DND-41 (cell line): ENCODE data around the gene CLTCL1.

Source experiments
- ATAC-seq: fragments of 200-7000 bp; cut with Tn5 transposase; 3 replicates; pipeline ENCODE4 v1.9.1; 2021; ENCODE audit warnings: low read depth; ENCODE audit not compliant: insufficient read depth
- DNase-seq: peaks from one replicate; pipeline ENCODE4 v3.0.0-alpha.2; 2020
- H2AFZ ChIP-seq: 2 replicates; pipeline ENCODE4 v1.6.0; 2012; ENCODE audit warnings: low read depth, low read length
- H3K27ac ChIP-seq: 2 replicates; pipeline ENCODE4 v1.5.1; 2012; ENCODE audit warnings: low read length, inconsistent platforms
- H3K27me3 ChIP-seq: fragments of 200-600 bp; sonication (generic); 2 replicates; pipeline ENCODE4 v1.6.0; 2012; ENCODE audit warnings: low read length, mild to moderate bottlenecking, inconsistent platforms; ENCODE audit not compliant: insufficient read depth, poor library complexity
- H3K36me3 ChIP-seq: 2 replicates; pipeline ENCODE4 v1.5.1; 2012; ENCODE audit warnings: low read length, inconsistent platforms; ENCODE audit not compliant: insufficient read depth
- H3K4me1 ChIP-seq: 2 replicates; pipeline ENCODE4 v1.5.1; 2012; ENCODE audit warnings: mild to moderate bottlenecking, low read length; ENCODE audit not compliant: insufficient read depth
- H3K4me2 ChIP-seq: 2 replicates; pipeline ENCODE4 v1.6.0; 2012; ENCODE audit warnings: mild to moderate bottlenecking, moderate library complexity, low read length, inconsistent platforms; ENCODE audit not compliant: insufficient read depth
- H3K4me3 ChIP-seq, 2 experiments: fragments of 200-600 bp in 1 of 2; shearing (Covaris generic) in 1 of 2; 2 replicates each; pipeline ENCODE4 v1.5.1; 2012 to 2016; ENCODE audit warnings: inconsistent platforms in 2 of 2, low read length in 2 of 2, mild to moderate bottlenecking in 2 of 2, low read depth in 1 of 2, moderate library complexity in 1 of 2
- H3K79me2 ChIP-seq: 2 replicates; pipeline ENCODE4 v1.6.0; 2012; ENCODE audit warnings: low read length, inconsistent platforms; ENCODE audit not compliant: insufficient read depth
- H3K9ac ChIP-seq: 2 replicates; pipeline ENCODE4 v1.6.0; 2012; ENCODE audit warnings: low read depth, mild to moderate bottlenecking, inconsistent platforms, low read length, moderate library complexity
- H3K9me3 ChIP-seq: 2 replicates; pipeline ENCODE4 v1.5.1; 2012; ENCODE audit warnings: low read length, moderate library complexity, mild to moderate bottlenecking, inconsistent platforms; ENCODE audit not compliant: insufficient read depth, severe bottlenecking
- H4K20me1 ChIP-seq: 2 replicates; pipeline ENCODE4 v1.6.0; 2012; ENCODE audit warnings: low read length; ENCODE audit not compliant: insufficient read depth
- CTCF ChIP-seq: IDR thresholded peaks from 2 replicates; pipeline ENCODE4 v1.5.1; 2012; ENCODE audit warnings: borderline replicate concordance, low read length, moderate library complexity, mild to moderate bottlenecking; ENCODE audit not compliant: poor library complexity, severe bottlenecking; ENCODE audit errors: extremely low read depth
- EZH2 ChIP-seq: IDR thresholded peaks from 3 replicates; pipeline ENCODE4 v1.6.1; 2012; ENCODE audit warnings: borderline replicate concordance, low read depth, mild to moderate bottlenecking, moderate library complexity, low read length, inconsistent platforms; ENCODE audit not compliant: severe bottlenecking

The CLTCL1 gene

DNA sequence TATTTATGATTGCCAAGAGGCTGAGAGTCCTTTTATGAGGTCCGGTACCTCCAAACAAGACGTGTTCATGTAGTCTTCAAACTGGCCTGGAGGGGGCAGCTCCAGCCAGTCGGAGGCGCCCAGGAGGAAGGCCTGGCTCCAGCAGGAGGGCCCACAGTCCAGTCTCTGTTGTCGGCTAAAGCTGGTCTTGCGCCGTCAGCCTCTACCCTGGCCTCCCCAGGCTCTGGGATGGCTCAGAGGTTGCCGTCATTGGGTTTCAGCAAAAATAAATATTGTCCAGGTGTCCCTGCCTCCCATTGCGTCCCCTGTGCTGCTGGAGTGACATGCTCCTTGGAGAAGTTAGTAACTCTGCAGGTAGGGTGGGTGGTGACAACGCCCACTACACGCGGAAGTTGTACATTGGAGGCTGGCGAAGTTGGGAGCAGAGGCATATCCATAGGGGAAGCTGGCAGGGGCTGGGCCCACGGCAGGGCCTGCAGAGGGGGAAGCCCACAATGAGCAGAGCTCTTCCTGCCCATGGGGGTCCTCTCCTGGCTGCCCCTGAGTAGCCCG lies 111.9 kb downstream of the CLTCL1 start:
- Histone ChIP-seq H4K20me1 (peaks cover 39% of the 10 kb centered on the region), H3K4me3 (peak overlapping the region; percentile 19 to 68; a peak in 3 of 4 replicates), H3K4me2 (peak overlapping the region; percentile 82), H3K9ac (peak overlapping the region; percentile 86), H3K27me3 (no peaks in the 10 kb centered on the region), H3K9me3 (no peaks in the 10 kb centered on the region), H3K36me3 (peaks cover 21% of the 10 kb centered on the region), H3K79me2 (peaks cover 38% of the 10 kb centered on the region), H3K4me1 (peaks cover 45% of the 10 kb centered on the region), H3K27ac (no peak overlapping the region), H2AFZ (peak overlapping the region; percentile 87)
- DNase-seq (peak; percentile 37), ATAC-seq (peak; percentile 8; the same call in 1 of the 3 replicates)
- no peak for TF ChIP-seq EZH2
- peak; percentile 70 for TF ChIP-seq CTCF

GRCh38 chr22:19178657-19179496 lies 112.6 kb downstream of the CLTCL1 start, which contains the start of gene SLC25A1:
TSS of gene SLC25A1 (minus strand) at chr22:19178736. CDS start at chr22:19178673, 63 bp downstream.
- DNase-seq, result peak; percentile 85
- peak; percentile 76 for ATAC-seq
- H2AFZ ChIP-seq, result peak within 1 kb of the TSS; percentile 87
- H3K27me3 ChIP-seq, result no peaks in the 10 kb centered on the region
- H4K20me1 ChIP-seq, result peaks cover 46% of the 10 kb centered on the region
- no peak for TF ChIP-seq CTCF
- TF ChIP-seq EZH2, result no peak
- H3K36me3 ChIP-seq, result peaks cover 23% of the 10 kb centered on the region
- H3K27ac ChIP-seq, result peak within 1 kb of the TSS; percentile 76
- H3K9me3 ChIP-seq, result no peaks in the 10 kb centered on the region
- H3K79me2 ChIP-seq, result peaks cover 44% of the 10 kb centered on the region
- H3K4me1 ChIP-seq, result peaks cover 52% of the 10 kb centered on the region
- H3K4me2 ChIP-seq, result peak within 1 kb of the TSS; percentile 82
- peak within 1 kb of the TSS; percentile 68 to 69; a peak in 3 of 4 replicates for H3K4me3 ChIP-seq
- H3K9ac ChIP-seq, result peak within 1 kb of the TSS; percentile 86

DNA sequence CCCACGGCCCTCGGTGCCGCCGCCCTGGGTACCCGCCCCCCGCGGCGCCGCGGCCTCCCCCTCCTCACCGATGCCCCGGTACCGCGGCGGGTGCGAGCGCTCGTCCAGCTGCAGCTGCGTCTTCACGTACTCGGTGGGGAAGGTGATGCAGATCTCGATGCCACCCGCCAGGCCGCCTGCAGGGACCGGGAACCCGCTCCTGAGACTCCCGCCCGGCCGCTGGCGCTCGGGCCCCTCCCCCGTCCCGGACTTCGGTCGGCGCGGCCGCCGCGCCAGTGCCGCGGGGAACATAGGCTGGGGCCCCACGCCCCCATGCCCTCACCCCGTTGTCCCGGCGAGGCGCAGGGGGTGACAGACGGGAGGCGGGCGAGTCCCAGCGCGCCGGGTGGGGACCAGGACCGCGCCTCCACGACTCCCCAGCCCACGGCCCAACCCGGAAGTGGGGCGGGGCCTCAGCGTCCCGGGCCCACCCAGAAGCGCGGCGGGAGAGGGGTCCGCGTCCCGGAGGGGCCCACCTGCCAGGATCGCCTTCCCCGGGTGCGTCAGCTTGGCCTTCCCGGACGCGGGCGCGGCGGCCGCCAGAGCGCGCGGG lies 113.4 kb downstream of the CLTCL1 start:
- H3K36me3 ChIP-seq, result peaks cover 29% of the 10 kb centered on the region
- H3K4me2 ChIP-seq, result peak overlapping the region; percentile 82
- no peaks in the 10 kb centered on the region for H3K9me3 ChIP-seq
- H3K79me2 ChIP-seq, result peaks cover 51% of the 10 kb centered on the region
- H4K20me1 ChIP-seq, result peaks cover 53% of the 10 kb centered on the region
- peak overlapping the region; percentile 76 for H3K27ac ChIP-seq
- peak overlapping the region; percentile 68 to 69; a peak in 3 of 4 replicates for H3K4me3 ChIP-seq
- H3K27me3 ChIP-seq, result no peaks in the 10 kb centered on the region
- H2AFZ ChIP-seq, result peak overlapping the region; percentile 87
- peak overlapping the region; percentile 86 for H3K9ac ChIP-seq
- ATAC-seq (peak; percentile 63), DNase-seq (peak; percentile 74)
- TF ChIP-seq CTCF (no peak), EZH2 (no peak)
- peaks cover 59% of the 10 kb centered on the region for H3K4me1 ChIP-seq
